Activated T-helper 9 cell treated with anti-CD3 and anti-CD28 coated beads, Interleukin-2, amount 50 U/mL, for 16 hours (primary cell): Measurements from ENCODE around the gene TNNI3K.

Experiments used
- DNase-seq: peaks from one replicate; pipeline ENCODE4 v3.0.0-alpha.2; 2020; ENCODE audit warnings: low read depth

The TNNI3K gene

GRCh38 chr1:74571891-74572290 lies 336.7 kb downstream of the TNNI3K start:
- DNase-seq, result no peak

GRCh38 chr1:74578101-74578500 lies 342.9 kb downstream of the TNNI3K start:
- DNase-seq, result no peak

GRCh38 chr1:74579425-74579824 lies 344.2 kb downstream of the TNNI3K start:
- DNase-seq, result no peak

- no peak for DNase-seq
These were observed 348.2 kb downstream of the TNNI3K start for GRCh38 chr1:74583397-74583796.

- no peak for DNase-seq
These were observed 349.0 kb downstream of the TNNI3K start for GRCh38 chr1:74584185-74584584.

- no peak for DNase-seq
These were observed 351.2 kb downstream of the TNNI3K start for GRCh38 chr1:74586253-74586897.

GRCh38 chr1:74587888-74588287 lies 352.7 kb downstream of the TNNI3K start:
- no peak for DNase-seq

GRCh38 chr1:74590288-74590687 lies 355.1 kb downstream of the TNNI3K start:
- no peak for DNase-seq

GRCh38 chr1:74591949-74592348 lies 356.8 kb downstream of the TNNI3K start:
- no peak for DNase-seq

- DNase-seq, result no peak
These were observed 357.6 kb downstream of the TNNI3K start for GRCh38 chr1:74592580-74593355.
